HEK293T (cell line): ENCODE measurements around the gene LYPD5.

Experiments
- CTCF ChIA-PET: fragments of 350-600 bp; formaldehyde crosslinking; extraction: SDS; loops from one replicate; lab custom pipeline; 2021; ENCODE audit warnings: antibody characterized with exemption, inconsistent platforms; lab: Yijun Ruan, JAX
- POLR2A ChIA-PET: fragments of 350-600 bp; formaldehyde crosslinking; extraction: SDS; loops from one replicate; lab custom pipeline; 2020; ENCODE audit warnings: antibody characterized with exemption, inconsistent platforms; lab: Yijun Ruan, JAX
- DNase-seq: peaks from one replicate; pipeline ENCODE4 v3.0.0; 2012; ENCODE audit warnings: mixed read lengths; ENCODE audit errors: extremely low spot score
- ARNT ChIP-seq: fragments of 450-650 bp; IDR thresholded peaks from 2 replicates; pipeline ENCODE4 v1.6.1; 2017; ENCODE audit warnings: mild to moderate bottlenecking
- BHLHE40 ChIP-seq: fragments of 450-650 bp; IDR thresholded peaks from 2 replicates; pipeline ENCODE4 v1.6.1; 2016; ENCODE audit warnings: mild to moderate bottlenecking, moderate library complexity, borderline replicate concordance
- CTBP1 ChIP-seq: fragments of 450-650 bp; IDR thresholded peaks from 2 replicates; pipeline ENCODE4 v1.6.1; 2016; ENCODE audit warnings: borderline replicate concordance
- ELF4 ChIP-seq: fragments of 450-650 bp; IDR thresholded peaks from 2 replicates; pipeline ENCODE4 v1.6.1; 2017; ENCODE audit warnings: antibody characterized with exemption
- FOXA1 ChIP-seq: fragments of 450-650 bp; IDR thresholded peaks from 2 replicates; pipeline ENCODE4 v1.6.1; 2016; ENCODE audit warnings: mild to moderate bottlenecking
- FOXK2 ChIP-seq: fragments of 450-650 bp; IDR thresholded peaks from 2 replicates; pipeline ENCODE4 v1.6.1; 2016; ENCODE audit warnings: mild to moderate bottlenecking
- FOXM1 ChIP-seq: fragments of 450-650 bp; IDR thresholded peaks from 2 replicates; pipeline ENCODE4 v1.6.1; 2017; ENCODE audit warnings: mild to moderate bottlenecking, borderline replicate concordance
- HDGF ChIP-seq: fragments of 450-650 bp; IDR thresholded peaks from 2 replicates; pipeline ENCODE4 v1.6.1; 2017; ENCODE audit warnings: antibody characterized with exemption, borderline replicate concordance
- L3MBTL2 ChIP-seq: fragments of 450-650 bp; conservative IDR thresholded peaks from 2 replicates; pipeline ENCODE4 v1.6.1; 2016; ENCODE audit warnings: mild to moderate bottlenecking
- LEF1 ChIP-seq: fragments of 450-650 bp; IDR thresholded peaks from 2 replicates; pipeline ENCODE4 v1.6.1; 2017; ENCODE audit warnings: mild to moderate bottlenecking, borderline replicate concordance
- NFRKB ChIP-seq: fragments of 450-650 bp; IDR thresholded peaks from 2 replicates; pipeline ENCODE4 v1.6.1; 2016; ENCODE audit warnings: mild to moderate bottlenecking, moderate library complexity
- PKNOX1 ChIP-seq: fragments of 450-650 bp; IDR thresholded peaks from 2 replicates; pipeline ENCODE4 v1.6.1; 2016
- SP1 ChIP-seq: fragments of 450-650 bp; IDR thresholded peaks from 2 replicates; pipeline ENCODE4 v1.6.1; 2017
- SUZ12 ChIP-seq: fragments of 450-650 bp; IDR thresholded peaks from 2 replicates; pipeline ENCODE4 v1.6.1; 2016; ENCODE audit warnings: mild to moderate bottlenecking
- TARDBP ChIP-seq: fragments of 450-650 bp; IDR thresholded peaks from 2 replicates; pipeline ENCODE4 v1.6.1; 2016
- ZNF384 ChIP-seq: fragments of 450-650 bp; IDR thresholded peaks from 2 replicates; pipeline ENCODE4 v1.6.1; 2016

Gene LYPD5

GRCh38 chr19:43783636-43784035 lies 18.6 kb downstream of the LYPD5 start:
- POLR2A ChIA-PET, result no interaction called here
- CTCF ChIA-PET, result no interaction called here
- DNase-seq, result no peak
- TF ChIP-seq HDGF (no peak), ZNF384 (no peak), NFRKB (no peak), SUZ12 (no peak), CTBP1 (no peak), ELF4 (no peak), FOXA1 (no peak), PKNOX1 (no peak), BHLHE40 (no peak), L3MBTL2 (no peak), FOXK2 (no peak)

- POLR2A ChIA-PET, result no interaction called here
These were observed 19.5 kb downstream of the LYPD5 start for GRCh38 chr19:43782689-43783231.

GRCh38 chr19:43782311-43782660 lies 20.0 kb downstream of the LYPD5 start:
- CTCF ChIA-PET, result no interaction called here
- POLR2A ChIA-PET, result no interaction called here
- TF ChIP-seq CTBP1 (no peak), NFRKB (no peak), SP1 (no peak), FOXM1 (no peak), ELF4 (no peak), FOXK2 (no peak), HDGF (no peak), FOXA1 (no peak), ARNT (no peak), TARDBP (no peak), L3MBTL2 (no peak), ZNF384 (no peak), BHLHE40 (no peak), SUZ12 (no peak), PKNOX1 (no peak), LEF1 (no peak)
- no peak for DNase-seq

More at GRCh38 chr19:43782689-43783231, 19.5 kb downstream of the LYPD5 start:
- TF ChIP-seq PKNOX1 (no peak), ZNF384 (no peak), FOXK2 (no peak)
- CTCF ChIA-PET, result no interaction called here
- no peak for DNase-seq

- TF ChIP-seq HDGF, result no peak
- no peak for TF ChIP-seq CTBP1
- no peak for TF ChIP-seq BHLHE40
- TF ChIP-seq FOXM1, result no peak
- TF ChIP-seq NFRKB, result no peak
- TF ChIP-seq FOXA1, result no peak
- no peak for TF ChIP-seq ARNT
- no peak for TF ChIP-seq TARDBP
- no peak for TF ChIP-seq FOXK2
- no peak for TF ChIP-seq SUZ12
- TF ChIP-seq SP1, result no peak
- no peak for TF ChIP-seq L3MBTL2
- no peak for TF ChIP-seq PKNOX1
- TF ChIP-seq ZNF384, result no peak
- TF ChIP-seq ELF4, result no peak
- no peak for TF ChIP-seq LEF1
- no peak for DNase-seq
- POLR2A ChIA-PET, result no interaction called here
These were observed 20.5 kb downstream of the LYPD5 start for GRCh38 chr19:43781630-43782310.

GRCh38 chr19:43780706-43781525 lies 21.3 kb downstream of the LYPD5 start, which contains the start of gene KCNN4:
KCNN4 (minus strand) TSS chr19:43780973; CDS start chr19:43780861, 112 bp downstream.
- ChIA-PET CTCF (no interaction called here), POLR2A (interaction anchor here (0.9 kb wide), 1 partner anchor 46 kb away, joined by 3 read pairs; the partner anchor contains the start of gene ZNF283)
- no peak for DNase-seq

More at GRCh38 chr19:43781630-43782310, 20.5 kb downstream of the LYPD5 start:
- CTCF ChIA-PET, result no interaction called here

More at GRCh38 chr19:43780706-43781525, 21.3 kb downstream of the LYPD5 start, which contains the start of gene KCNN4:
- TF ChIP-seq LEF1, result no peak
- TF ChIP-seq ELF4, result no peak
- TF ChIP-seq FOXM1, result no peak
- TF ChIP-seq NFRKB, result no peak
- no peak for TF ChIP-seq FOXK2
- TF ChIP-seq CTBP1, result no peak
- TF ChIP-seq SUZ12, result no peak
- no peak for TF ChIP-seq TARDBP
- no peak for TF ChIP-seq HDGF
- no peak for TF ChIP-seq L3MBTL2
- TF ChIP-seq SP1, result no peak
